ENCODE measurements around the gene XRCC1. TPM values are rescaled to one million over a fixed set of nuclear protein-coding genes. Genes with fewer than 3 reads are reported as not detected.

Gene XRCC1
- polyA plus RNA-seq, 3 donors = 13.1 to 23.0 (median 19.3) TPM

DNA sequence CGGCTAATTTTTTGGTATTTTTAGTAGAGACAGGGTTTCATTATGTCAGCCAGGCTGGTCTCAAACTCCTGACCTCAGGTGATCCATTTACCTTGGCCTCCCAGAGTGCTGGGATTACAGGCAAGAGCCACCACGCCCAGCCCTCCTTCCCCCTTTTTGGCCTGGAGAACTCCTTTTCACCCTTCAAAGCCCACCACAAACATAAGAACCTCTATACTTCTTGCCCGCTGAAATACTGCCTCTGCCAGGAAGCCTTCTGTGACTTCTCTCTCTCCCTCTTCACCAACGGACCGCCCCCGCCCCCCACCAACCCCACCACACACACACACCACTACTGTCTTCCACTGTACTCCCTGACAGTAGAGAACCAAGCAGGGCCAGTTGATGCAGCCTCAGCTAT lies 41.6 kb upstream of the XRCC1 start:
- Mint-ChIP-seq H3K4me1 (peaks cover 12% of the 10 kb centered on the region), H3K4me3 (no peak overlapping the region), H3K27me3 (ENCODE audit: low read depth in 3 of 3) (peaks cover 0 to 5% (median 0%) of the 10 kb centered on the region in 3 donors), H3K27ac (peak overlapping the region in 2 of 7 donors; percentile 28 to 30), H3K9me3 (peaks cover 0 to 6% (median 0%) of the 10 kb centered on the region in 7 donors), H3K36me3 (peaks cover 22 to 24% of the 10 kb centered on the region in 2 donors)
- WGBS (ENCODE audit: insufficient coverage) = 98% methylated on average over 5 of the region's 6 CpGs
- intact Hi-C loops (cut with micrococcal nuclease) = no loop called here
- H3K4me1 ChIP-seq (ENCODE audit: control insufficient read depth in 1 of 2, insufficient read depth in 2 of 2, low read length in 2 of 2) = peaks cover 16 to 17% of the 10 kb centered on the region in 2 donors
- no peak overlapping the region for H2AFZ ChIP-seq (ENCODE audit: insufficient read depth, low read depth, low read length, poor library complexity, severe bottlenecking)
- no peak for DNase-seq
- no peak overlapping the region for H3K9ac ChIP-seq (ENCODE audit: insufficient read depth, low read length, poor library complexity, severe bottlenecking)
- H4K20me1 ChIP-seq (ENCODE audit: insufficient read depth, low read length) = no peaks in the 10 kb centered on the region
- no peaks in the 10 kb centered on the region for H3K9me3 ChIP-seq (replicated peaks in 1 of 2; ENCODE audit: control insufficient read depth in 1 of 2, insufficient read depth in 1 of 2, low read length in 2 of 2)
- TF ChIP-seq, protein P1, sequence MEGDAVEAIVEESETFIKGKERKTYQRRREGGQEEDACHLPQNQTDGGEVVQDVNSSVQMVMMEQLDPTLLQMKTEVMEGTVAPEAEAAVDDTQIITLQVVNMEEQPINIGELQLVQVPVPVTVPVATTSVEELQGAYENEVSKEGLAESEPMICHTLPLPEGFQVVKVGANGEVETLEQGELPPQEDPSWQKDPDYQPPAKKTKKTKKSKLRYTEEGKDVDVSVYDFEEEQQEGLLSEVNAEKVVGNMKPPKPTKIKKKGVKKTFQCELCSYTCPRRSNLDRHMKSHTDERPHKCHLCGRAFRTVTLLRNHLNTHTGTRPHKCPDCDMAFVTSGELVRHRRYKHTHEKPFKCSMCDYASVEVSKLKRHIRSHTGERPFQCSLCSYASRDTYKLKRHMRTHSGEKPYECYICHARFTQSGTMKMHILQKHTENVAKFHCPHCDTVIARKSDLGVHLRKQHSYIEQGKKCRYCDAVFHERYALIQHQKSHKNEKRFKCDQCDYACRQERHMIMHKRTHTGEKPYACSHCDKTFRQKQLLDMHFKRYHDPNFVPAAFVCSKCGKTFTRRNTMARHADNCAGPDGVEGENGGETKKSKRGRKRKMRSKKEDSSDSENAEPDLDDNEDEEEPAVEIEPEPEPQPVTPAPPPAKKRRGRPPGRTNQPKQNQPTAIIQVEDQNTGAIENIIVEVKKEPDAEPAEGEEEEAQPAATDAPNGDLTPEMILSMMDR (IDR thresholded peaks at IDR 0.05) = no peak
- no peak overlapping the region for H3K4me2 ChIP-seq (replicated peaks; ENCODE audit: extremely low read depth, low read length, poor library complexity, severe bottlenecking)
- H3K27me3 ChIP-seq (ENCODE audit: control insufficient read depth in 2 of 2, insufficient read depth in 2 of 2, low read length in 2 of 2) = no peaks in the 10 kb centered on the region
- no peak overlapping the region for H3K4me3 ChIP-seq (replicated peaks in 1 of 3; ENCODE audit: low read depth in 2 of 3, low read length in 3 of 3)
- H3K27ac ChIP-seq (ENCODE audit: low read depth in 1 of 2, low read length in 2 of 2) = no peak overlapping the region
- H3K79me2 ChIP-seq (ENCODE audit: insufficient read depth, low read length) = peaks cover 9% of the 10 kb centered on the region
- no peaks in the 10 kb centered on the region for H3K36me3 ChIP-seq (replicated peaks in 1 of 2; ENCODE audit: control insufficient read depth in 1 of 2, insufficient read depth in 2 of 2, low read length in 2 of 2)

DNA sequence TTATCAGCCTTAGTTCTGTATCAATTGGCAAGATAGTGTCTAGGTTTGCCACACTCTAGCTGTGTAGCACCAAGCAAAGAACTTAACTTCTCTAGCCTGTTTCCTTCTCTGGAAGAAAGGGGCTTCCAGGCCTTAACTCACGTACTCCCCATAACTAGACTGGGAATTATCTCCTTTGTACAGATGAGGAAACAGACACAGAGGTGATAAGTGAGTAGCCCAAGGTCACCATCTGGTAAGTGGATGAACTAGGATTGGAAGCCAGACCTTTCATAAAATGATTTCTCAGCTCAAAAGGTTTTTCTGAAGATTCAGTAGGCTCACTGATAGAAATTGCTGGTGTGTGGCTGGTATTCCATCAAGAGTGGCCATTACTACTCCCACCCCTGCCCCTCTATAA lies 41.0 kb upstream of the XRCC1 start:
- no peak overlapping the region for H3K4me3 Mint-ChIP-seq

More for the DNA sequence above, 41.0 kb upstream of the XRCC1 start:
- Histone ChIP-seq H3K4me3 (replicated peaks in 1 of 3; ENCODE audit: low read depth in 2 of 3, low read length in 3 of 3) (no peak overlapping the region), H3K4me2 (replicated peaks; ENCODE audit: extremely low read depth, low read length, poor library complexity, severe bottlenecking) (no peak overlapping the region), H4K20me1 (ENCODE audit: insufficient read depth, low read length) (no peaks in the 10 kb centered on the region), H3K9me3 (replicated peaks in 1 of 2; ENCODE audit: control insufficient read depth in 1 of 2, insufficient read depth in 1 of 2, low read length in 2 of 2) (no peaks in the 10 kb centered on the region), H3K27ac (ENCODE audit: low read depth in 1 of 2, low read length in 2 of 2) (no peak overlapping the region), H3K4me1 (ENCODE audit: control insufficient read depth in 1 of 2, insufficient read depth in 2 of 2, low read length in 2 of 2) (peaks cover 16 to 17% of the 10 kb centered on the region in 2 donors), H3K9ac (ENCODE audit: insufficient read depth, low read length, poor library complexity, severe bottlenecking) (no peak overlapping the region), H3K36me3 (replicated peaks in 1 of 2; ENCODE audit: control insufficient read depth in 1 of 2, insufficient read depth in 2 of 2, low read length in 2 of 2) (no peaks in the 10 kb centered on the region), H3K79me2 (ENCODE audit: insufficient read depth, low read length) (peaks cover 9% of the 10 kb centered on the region), H2AFZ (ENCODE audit: insufficient read depth, low read depth, low read length, poor library complexity, severe bottlenecking) (no peak overlapping the region), H3K27me3 (ENCODE audit: control insufficient read depth in 2 of 2, insufficient read depth in 2 of 2, low read length in 2 of 2) (no peaks in the 10 kb centered on the region)
- Mint-ChIP-seq H3K9me3 (peaks cover 0 to 6% (median 0%) of the 10 kb centered on the region in 7 donors), H3K27ac (no peak overlapping the region), H3K27me3 (ENCODE audit: low read depth in 3 of 3) (peaks cover 0 to 5% (median 0%) of the 10 kb centered on the region in 3 donors), H3K4me1 (peaks cover 12% of the 10 kb centered on the region), H3K36me3 (peaks cover 28 to 30% of the 10 kb centered on the region in 2 donors)
- TF ChIP-seq, protein P1 (IDR thresholded peaks at IDR 0.05) = no peak
- intact Hi-C loops (cut with micrococcal nuclease) = no loop called here
- WGBS (ENCODE audit: insufficient coverage) = no CpG with 5 or more reads among the region's 1 CpG
- DNase-seq = no peak

All from CD14-positive monocyte (primary cell).